Heart left ventricle (tissue), 13 donors: Measurements from ENCODE around the gene DUS1L.

Source experiments
- CTCF ChIP-seq, 12 donors: fragments of 200-600 bp; sonication (generic) in 4 of 12; IDR thresholded peaks; one replicate each; pipeline versions ENCODE4 v1.5.0 to v1.8.0; 2018 to 2022; ENCODE audit warnings: antibody characterized with exemption in 12 of 12, mild to moderate bottlenecking in 5 of 12
- POLR2A ChIP-seq, 2 donors: fragments of 450-650 bp; IDR thresholded peaks; one replicate each; pipeline ENCODE4 v1.6.1; 2017; ENCODE audit warnings: antibody characterized with exemption in 2 of 2, mild to moderate bottlenecking in 2 of 2, moderate library complexity in 2 of 2
- donor health status: ischemic (EF 13 %, LVEDD 7.1; RV severe dilation, severe dysfunction).
- donor health status: DM: no; HTN: yes; CAD: no.
- donor health status: DM: no; HTN: no; CAD: no.
- donor health status: ischemic (EF 25% LVEDD 6.9; RV normal size, moderate dysfunction).
- donor health status: ischemic (EF 25% LVEDD 5.7; RV mildly dilated, moderate dysfunction).
- donor health status: ischemic (EF 35%, LVEDD 5.7; RV mildly dilated, moderate dysfunction).
- donor health status: nonischemic (EF 11% LVEDD 7.7; RV severe dilation, severe dysfunction).
- donor health status: DM: yes; HTN: yes; CAD: no.
- donor health status: PGD.
- donor health status: ischemic (EF 29% LVEDD 5.4; RV normal size, mild dysfunction).
- donor health status: nonischemic (EF 23%, LVEDD 6.1; RV moderate dilation, normal function).

- TF ChIP-seq POLR2A (IDR thresholded peaks at IDR 0.05): no peak
- no peak for TF ChIP-seq CTCF (IDR thresholded peaks at IDR 0.05)
Observed at GRCh38 chr17:82058855-82059249, 6.8 kb downstream of the DUS1L start.
